ENCODE data around the gene CDY2A.
"Not testable (repeated sequence)": the region's sequence is repeated elsewhere in the genome, so short reads cannot be mapped to it uniquely, and the experiment has no call there.

The CDY2A gene, protein sequence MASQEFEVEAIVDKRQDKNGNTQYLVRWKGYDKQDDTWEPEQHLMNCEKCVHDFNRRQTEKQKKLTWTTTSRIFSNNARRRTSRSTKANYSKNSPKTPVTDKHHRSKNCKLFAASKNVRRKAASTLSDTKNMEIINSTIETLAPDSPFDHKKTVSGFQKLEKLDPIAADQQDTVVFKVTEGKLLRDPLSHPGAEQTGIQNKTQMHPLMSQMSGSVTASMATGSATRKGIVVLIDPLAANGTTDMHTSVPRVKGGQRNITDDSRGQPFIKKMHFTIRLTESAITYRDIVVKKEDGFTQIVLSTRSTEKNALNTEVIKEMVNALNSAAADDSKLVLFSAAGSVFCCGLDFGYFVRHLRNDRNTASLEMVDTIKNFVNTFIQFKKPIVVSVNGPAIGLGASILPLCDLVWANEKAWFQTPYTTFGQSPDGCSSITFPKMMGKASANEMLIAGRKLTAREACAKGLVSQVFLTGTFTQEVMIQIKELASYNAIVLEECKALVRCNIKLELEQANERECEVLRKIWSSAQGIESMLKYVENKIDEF

GRCh38 chrY:18025487-18025886 is at the start of gene CDY2A:
TSS of gene CDY2A (plus strand) at chrY:18025787. CDS start at chrY:18026115, 328 bp downstream.
- H3K4me3 ChIP-seq (ENCODE audit: low read depth, low read length); DNase-seq (ENCODE audit: low read depth, low spot score); CTCF ChIA-PET; POLR2A ChIA-PET: not testable (repeated sequence)

- CTCF ChIA-PET; DNase-seq (ENCODE audit: low read depth, low spot score); POLR2A ChIA-PET: not testable (repeated sequence)
Measured at GRCh38 chrY:17997586-17997985, 28.0 kb upstream of the CDY2A start.

GRCh38 chrY:17998266-17998665 is 27.3 kb upstream of the CDY2A start:
- CTCF ChIA-PET; DNase-seq (ENCODE audit: low read depth, low spot score); POLR2A ChIA-PET; H3K4me3 ChIP-seq (ENCODE audit: low read depth, low read length): not testable (repeated sequence)

More at GRCh38 chrY:17997586-17997985, 28.0 kb upstream of the CDY2A start:
- not testable (repeated sequence) for H3K4me3 ChIP-seq (ENCODE audit: low read depth, low read length)

GRCh38 chrY:18023897-18024296 is 1.7 kb upstream of the CDY2A start:
- CTCF ChIA-PET; POLR2A ChIA-PET; H3K4me3 ChIP-seq (ENCODE audit: low read depth, low read length); DNase-seq (ENCODE audit: low read depth, low spot score): not testable (repeated sequence)

GRCh38 chrY:18028845-18029244 is 3.3 kb downstream of the CDY2A start:
- CTCF ChIA-PET = not testable (repeated sequence)

GRCh38 chrY:18030178-18030577 is 4.6 kb downstream of the CDY2A start:
- POLR2A ChIA-PET; CTCF ChIA-PET; H3K4me3 ChIP-seq (ENCODE audit: low read depth, low read length); DNase-seq (ENCODE audit: low read depth, low spot score): not testable (repeated sequence)

More at GRCh38 chrY:18028845-18029244, 3.3 kb downstream of the CDY2A start:
- H3K4me3 ChIP-seq (ENCODE audit: low read depth, low read length); DNase-seq (ENCODE audit: low read depth, low spot score); POLR2A ChIA-PET: not testable (repeated sequence)

DNA sequence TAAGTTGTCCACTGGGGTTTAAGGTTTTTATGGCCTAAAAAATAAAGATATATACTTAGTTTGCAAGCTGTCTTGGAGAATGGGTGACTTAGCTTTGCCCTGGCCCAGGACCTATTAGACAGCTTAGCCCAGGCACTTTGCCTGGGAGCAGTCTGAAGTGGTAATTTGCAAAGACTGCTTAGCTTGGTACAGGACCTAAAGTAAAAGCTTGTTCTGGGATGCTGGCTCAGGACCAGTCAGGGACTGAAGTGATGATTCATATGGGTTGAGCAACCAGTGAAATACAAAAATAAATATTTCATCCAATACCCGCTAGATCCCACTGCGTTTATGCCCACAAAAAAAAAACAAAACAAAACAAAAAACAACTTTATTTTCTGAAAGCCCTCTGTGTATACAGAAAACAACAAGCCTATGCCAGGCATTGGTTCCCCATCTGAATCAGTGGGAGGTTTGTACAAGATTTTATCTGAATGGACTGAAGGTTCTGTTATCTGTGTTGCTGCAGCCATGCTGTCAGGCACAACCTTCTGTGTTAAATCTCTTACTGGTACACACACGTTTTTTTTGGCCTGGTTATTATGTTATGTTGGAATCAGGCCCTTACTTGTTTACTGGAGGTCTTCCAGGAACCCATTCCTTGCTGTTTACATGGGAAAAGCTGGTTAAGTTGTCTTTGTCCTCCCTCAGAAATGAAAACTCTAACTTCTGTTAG is 8.7 kb downstream of the CDY2A start:
- DNase-seq (ENCODE audit: low read depth, low spot score); POLR2A ChIA-PET; CTCF ChIA-PET; H3K4me3 ChIP-seq (ENCODE audit: low read depth, low read length): not testable (repeated sequence)

DNA sequence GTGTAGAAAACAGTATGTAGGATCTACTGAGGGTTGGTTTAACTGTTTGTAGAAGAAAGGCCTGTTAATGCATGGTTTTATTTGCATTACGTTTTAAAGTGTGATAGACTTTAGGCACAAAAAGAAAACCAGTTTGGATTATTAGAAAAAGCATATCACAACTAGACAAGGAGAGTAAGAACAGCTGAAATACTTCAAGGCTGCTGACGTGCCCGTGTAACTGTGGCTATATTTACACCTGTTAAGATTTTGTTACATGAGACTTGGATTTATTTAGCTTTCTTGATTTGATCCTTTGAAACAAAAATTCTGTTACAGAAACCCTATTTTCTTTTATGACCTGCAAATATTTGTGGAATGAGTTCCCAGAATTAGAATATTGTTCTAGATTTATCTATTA is 9.3 kb downstream of the CDY2A start:
- H3K4me3 ChIP-seq (ENCODE audit: low read depth, low read length); CTCF ChIA-PET; POLR2A ChIA-PET; DNase-seq (ENCODE audit: low read depth, low spot score): not testable (repeated sequence)

- POLR2A ChIA-PET; H3K4me3 ChIP-seq (ENCODE audit: low read depth, low read length); CTCF ChIA-PET; DNase-seq (ENCODE audit: low read depth, low spot score): not testable (repeated sequence)
Measured at GRCh38 chrY:18044990-18045389, 19.4 kb downstream of the CDY2A start.

DNA sequence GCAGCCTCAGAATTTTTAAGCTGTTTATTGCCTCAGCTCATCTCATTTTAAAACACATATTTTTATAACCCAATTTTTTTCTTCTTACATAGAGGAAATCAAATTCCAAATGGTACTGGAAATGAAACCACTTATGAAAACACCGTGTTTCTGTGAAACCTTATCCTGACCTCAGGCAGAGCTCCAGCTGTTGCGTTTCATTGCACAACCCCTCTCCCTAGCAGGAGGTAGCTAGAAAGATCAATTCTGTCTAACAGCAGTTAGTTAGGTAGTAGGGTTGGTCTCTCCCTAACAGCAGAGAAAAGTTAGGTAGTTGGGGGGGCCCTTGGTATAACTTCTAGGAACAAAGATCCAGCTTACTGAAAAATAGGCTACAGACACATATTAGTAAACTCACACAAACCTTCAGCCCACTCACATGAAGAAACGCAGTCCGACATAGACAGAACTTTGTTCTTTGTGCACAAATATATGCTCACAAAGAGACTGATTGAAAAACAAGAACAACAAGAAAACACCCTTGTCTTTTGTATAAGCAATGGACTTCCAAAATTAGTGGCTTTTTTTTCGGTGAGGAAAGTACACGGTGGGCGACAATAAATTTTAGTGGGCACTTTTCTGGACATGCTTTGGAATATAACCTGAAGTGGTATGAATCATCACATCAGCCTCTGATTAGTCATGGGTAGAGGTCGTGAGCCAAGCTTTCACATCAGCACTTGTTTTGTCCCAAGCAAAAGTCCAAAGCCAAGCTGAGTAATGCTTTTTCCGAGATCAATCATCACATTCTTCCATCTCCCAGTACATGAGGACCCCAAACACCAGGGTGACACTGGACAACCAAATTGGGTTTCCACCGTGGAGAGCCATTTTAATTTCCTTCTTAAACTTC is 22.8 kb downstream of the CDY2A start:
- H3K4me3 ChIP-seq (ENCODE audit: low read depth, low read length); POLR2A ChIA-PET; DNase-seq (ENCODE audit: low read depth, low spot score); CTCF ChIA-PET: not testable (repeated sequence)

DNA sequence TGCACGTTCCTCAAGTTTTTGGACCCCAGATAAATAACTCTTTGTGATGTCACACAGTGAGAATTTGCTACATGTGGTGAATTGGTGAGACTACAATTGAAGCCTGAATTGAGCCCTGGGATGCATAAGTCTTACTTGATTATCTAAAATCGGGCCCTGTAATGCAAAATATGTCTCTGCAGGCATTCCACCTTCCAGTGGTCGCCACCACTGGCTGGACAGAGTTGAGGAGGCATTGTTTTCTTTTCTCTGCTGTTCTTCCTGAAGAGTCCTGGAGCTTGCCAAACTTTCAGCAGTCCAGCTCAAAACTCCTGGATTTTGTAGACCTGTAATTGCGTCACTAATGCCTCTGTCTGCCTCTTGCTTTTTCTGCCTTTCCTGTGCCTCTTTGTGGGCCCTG is 23.5 kb downstream of the CDY2A start:
- POLR2A ChIA-PET; CTCF ChIA-PET; H3K4me3 ChIP-seq (ENCODE audit: low read depth, low read length); DNase-seq (ENCODE audit: low read depth, low spot score): not testable (repeated sequence)

DNA sequence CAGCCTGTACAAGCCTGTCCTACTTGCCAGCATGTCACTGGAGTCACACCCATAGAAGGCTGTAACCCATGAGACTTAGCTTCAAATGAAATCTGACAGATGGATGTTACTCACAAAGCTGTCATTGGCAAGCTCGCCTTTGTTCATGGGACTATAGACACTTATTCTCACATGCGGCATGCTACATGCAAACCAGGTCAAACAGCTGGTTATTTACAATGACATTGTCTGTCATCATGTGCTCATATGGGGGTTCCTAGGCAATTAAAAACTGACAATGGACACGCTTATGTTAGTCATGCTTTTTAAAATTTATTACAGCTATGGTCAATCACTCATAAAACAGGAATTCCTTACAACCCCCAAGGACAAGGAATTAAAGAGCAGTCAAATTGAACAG is 30.9 kb downstream of the CDY2A start:
- CTCF ChIA-PET; POLR2A ChIA-PET; DNase-seq (ENCODE audit: low read depth, low spot score); H3K4me3 ChIP-seq (ENCODE audit: low read depth, low read length): not testable (repeated sequence)

DNA sequence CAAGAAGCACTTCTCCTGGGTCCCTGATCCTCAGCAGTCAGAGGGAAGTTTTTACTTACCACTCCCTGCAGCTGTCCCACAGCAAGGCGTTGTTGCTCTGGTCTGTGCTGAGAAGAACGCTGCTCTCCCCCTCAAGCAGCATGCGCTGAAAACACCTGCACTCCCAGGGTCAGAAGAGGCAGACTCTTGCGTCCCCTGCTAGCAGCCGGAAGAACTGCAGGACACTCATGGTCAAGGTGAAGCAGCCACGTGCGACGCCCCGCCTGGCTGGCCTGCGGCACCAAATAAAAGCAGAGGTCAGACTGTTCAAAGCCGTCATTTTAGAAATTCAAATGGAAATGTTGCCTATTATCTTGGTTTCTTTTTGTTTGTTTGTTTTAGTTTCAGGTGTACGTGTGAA is 47.9 kb downstream of the CDY2A start:
- DNase-seq (ENCODE audit: low read depth, low spot score); CTCF ChIA-PET; POLR2A ChIA-PET; H3K4me3 ChIP-seq (ENCODE audit: low read depth, low read length): not testable (repeated sequence)

Measured in AG04449 (cell line).